H1 (cell line): ENCODE results near the gene RFT1. TPM values are rescaled to one million over a fixed set of nuclear protein-coding genes. Genes with fewer than 3 reads are reported as not detected.
A peak's percentile ranks its signal among the peaks of the same experiment; 100 is the strongest.

Source experiments
- CTCF ChIA-PET: fragments of 300-600 bp; sonication (Branson Sonifier 250); formaldehyde crosslinking; loops from one replicate; lab custom pipeline; 2021; ENCODE audit not compliant: partially characterized antibody; lab: Charles Lee
- POLR2A ChIA-PET: fragments of 300-600 bp; sonication (Branson Sonifier 250); formaldehyde crosslinking; loops from one replicate; lab custom pipeline; 2021; ENCODE audit warnings: inconsistent platforms; ENCODE audit not compliant: partially characterized antibody; lab: Charles Lee
- DNase-seq, 2 experiments: peaks; one replicate each; pipeline versions ENCODE4 v3.0.0 to v3.0.0-alpha.2; 2010 to 2022; ENCODE audit warnings: low spot score in 2 of 2, low read depth in 1 of 2, mixed read lengths in 1 of 2
- FAIRE-seq: peaks from 2 replicates; lab custom pipeline; 2011; peaks lifted over from hg19 to GRCh38; lab: Jason Lieb, UNC
- H2AFZ ChIP-seq: 2 replicates; pipeline ENCODE4 v1.8.1; 2012; ENCODE audit warnings: low read length, inconsistent platforms
- H2AK5ac ChIP-seq: 2 replicates; pipeline ENCODE4 v1.6.1; 2013; ENCODE audit warnings: low read depth, low read length
- H2BK120ac ChIP-seq: replicated peaks from 2 replicates; pipeline ENCODE3; 2013; ENCODE audit warnings: low read depth, low read length, inconsistent platforms
- H2BK12ac ChIP-seq: 2 replicates; pipeline ENCODE4 v1.6.1; 2013; ENCODE audit warnings: low read depth, low read length
- H2BK15ac ChIP-seq: 2 replicates; pipeline ENCODE4 v1.6.1; 2013; ENCODE audit warnings: low read length
- H2BK20ac ChIP-seq: 2 replicates; pipeline ENCODE4 v1.6.1; 2013; ENCODE audit warnings: low read length
- H2BK5ac ChIP-seq: 2 replicates; pipeline ENCODE4 v1.6.1; 2013; ENCODE audit warnings: low read depth, low read length
- H3K14ac ChIP-seq: 2 replicates; pipeline ENCODE4 v1.6.1; 2013; ENCODE audit warnings: inconsistent platforms; ENCODE audit not compliant: insufficient read length
- H3K18ac ChIP-seq: 2 replicates; pipeline ENCODE4 v1.6.1; 2013; ENCODE audit warnings: low read length; ENCODE audit errors: extremely low read depth
- H3K23ac ChIP-seq: 2 replicates; pipeline ENCODE4 v1.6.1; 2013; ENCODE audit warnings: inconsistent platforms; ENCODE audit not compliant: insufficient read length
- H3K23me2 ChIP-seq: 2 replicates; pipeline ENCODE4 v1.6.1; 2013; ENCODE audit warnings: low read depth, low read length
- H3K27ac ChIP-seq: 2 replicates; pipeline ENCODE4 v1.6.1; 2011; ENCODE audit warnings: low read depth, low read length, inconsistent platforms
- H3K27me3 ChIP-seq, 4 experiments: replicated peaks in 1 of 4; 1 replicate in 1 of 4; 2 replicates in 3 of 4; pipeline versions ENCODE4 v1.6.1 to v1.8.1; 2011 to 2013; ENCODE audit warnings: low read length in 3 of 4, mild to moderate bottlenecking in 3 of 4, inconsistent platforms in 2 of 4, mixed read lengths in 2 of 4, moderate library complexity in 1 of 4; ENCODE audit not compliant: control insufficient read depth in 3 of 4, insufficient read depth in 3 of 4; ENCODE audit errors: extremely low read depth in 1 of 4
- H3K36me3 ChIP-seq, 4 experiments: 2 replicates each; pipeline versions ENCODE4 v1.6.1 to v1.8.1; 2011 to 2013; ENCODE audit warnings: mild to moderate bottlenecking in 4 of 4, low read length in 3 of 4, moderate library complexity in 2 of 4, control low read depth in 1 of 4, inconsistent platforms in 1 of 4; ENCODE audit not compliant: insufficient read depth in 4 of 4, control insufficient read depth in 2 of 4
- H3K4ac ChIP-seq: replicated peaks from 2 replicates; pipeline ENCODE3; 2013; ENCODE audit warnings: low read length, low read depth, mixed read lengths, inconsistent platforms; ENCODE audit not compliant: insufficient read length
- H3K4me1 ChIP-seq, 4 experiments: replicated peaks in 1 of 4; 1 replicate in 1 of 4; 2 replicates in 3 of 4; pipeline versions ENCODE4 v1.6.1 to v1.8.1; 2011 to 2013; ENCODE audit warnings: low read length in 3 of 4, inconsistent platforms in 2 of 4, mixed read lengths in 1 of 4; ENCODE audit not compliant: insufficient read depth in 4 of 4, control insufficient read depth in 3 of 4
- H3K4me2 ChIP-seq, 2 experiments: 2 replicates each; pipeline versions ENCODE4 v1.6.1 to v1.8.1; 2011 to 2013; ENCODE audit warnings: low read depth in 2 of 2, low read length in 2 of 2, control low read depth in 1 of 2, inconsistent platforms in 1 of 2, mild to moderate bottlenecking in 1 of 2; ENCODE audit not compliant: insufficient read depth in 1 of 2
- H3K4me3 ChIP-seq, 4 experiments: fragments of 200-600, 300-600 bp in 1 of 4; sonication (generic), shearing (Covaris generic), sonication (Bioruptor Twin) in 1 of 4; 2 replicates each; pipeline versions ENCODE4 v1.5.1 to v1.8.1; 2011 to 2016; ENCODE audit warnings: low read length in 4 of 4, low read depth in 3 of 4, control low read depth in 2 of 4, inconsistent platforms in 2 of 4, mild to moderate bottlenecking in 2 of 4, mixed read lengths in 1 of 4, moderate library complexity in 1 of 4; ENCODE audit not compliant: insufficient read depth in 2 of 4; ENCODE audit errors: extremely low read depth in 1 of 4
- H3K56ac ChIP-seq: replicated peaks from 2 replicates; pipeline ENCODE3; 2013; ENCODE audit warnings: low read depth, mild to moderate bottlenecking, mixed read lengths, low read length, inconsistent platforms; ENCODE audit not compliant: insufficient read length
- H3K79me1 ChIP-seq: 2 replicates; pipeline ENCODE4 v1.6.1; 2013; ENCODE audit warnings: low read depth, low read length, control low read depth
- H3K79me2 ChIP-seq, 2 experiments: 2 replicates each; pipeline versions ENCODE4 v1.6.1 to v1.8.1; 2012 to 2013; ENCODE audit warnings: low read length in 2 of 2, mild to moderate bottlenecking in 2 of 2, inconsistent platforms in 1 of 2; ENCODE audit not compliant: insufficient read depth in 2 of 2, control insufficient read depth in 1 of 2
- H3K9ac ChIP-seq, 4 experiments: replicated peaks in 1 of 4; 1 replicate in 1 of 4; 2 replicates in 3 of 4; pipeline versions ENCODE4 v1.6.1 to v1.8.1; 2011 to 2013; ENCODE audit warnings: low read depth in 3 of 4, low read length in 3 of 4, control low read depth in 2 of 4, mild to moderate bottlenecking in 2 of 4, moderate library complexity in 2 of 4, inconsistent platforms in 1 of 4; ENCODE audit errors: extremely low read depth in 1 of 4
- H3K9me3 ChIP-seq, 2 experiments: 2 replicates each; pipeline versions ENCODE4 v1.6.1 to v1.8.1; 2012 to 2013; ENCODE audit warnings: mild to moderate bottlenecking in 2 of 2, moderate library complexity in 2 of 2, control low read depth in 1 of 2, inconsistent platforms in 1 of 2, low read depth in 1 of 2, low read length in 1 of 2, mixed read lengths in 1 of 2; ENCODE audit not compliant: insufficient read depth in 2 of 2
- H4K20me1 ChIP-seq, 2 experiments: replicated peaks in 1 of 2; 2 replicates each; pipeline versions ENCODE3 to v1.8.1; 2011 to 2013; ENCODE audit warnings: inconsistent platforms in 2 of 2, low read length in 2 of 2, mild to moderate bottlenecking in 1 of 2; ENCODE audit not compliant: insufficient read depth in 2 of 2, control insufficient read depth in 1 of 2
- H4K5ac ChIP-seq: 2 replicates; pipeline ENCODE4 v1.6.1; 2013; ENCODE audit warnings: low read length, low read depth, mixed read lengths, inconsistent platforms; ENCODE audit not compliant: insufficient read length
- H4K8ac ChIP-seq: 2 replicates; pipeline ENCODE4 v1.8.0; 2013; ENCODE audit warnings: mild to moderate bottlenecking, moderate library complexity, low read length, inconsistent platforms; ENCODE audit not compliant: insufficient read depth; ENCODE audit errors: extremely low read depth
- H4K91ac ChIP-seq: replicated peaks from 2 replicates; pipeline ENCODE3; 2013; ENCODE audit warnings: low read length, mixed read lengths, inconsistent platforms; ENCODE audit not compliant: insufficient read length
- MAFK ChIP-seq: IDR thresholded peaks from 2 replicates; pipeline ENCODE4 v1.6.1; 2012; ENCODE audit warnings: low read depth, mild to moderate bottlenecking, improper control_type of control experiment, low read length
- POU5F1 ChIP-seq: IDR thresholded peaks from 2 replicates; pipeline ENCODE4 v1.6.1; 2011; ENCODE audit warnings: low read depth, mild to moderate bottlenecking, low read length, moderate library complexity
- RAD21 ChIP-seq, 2 experiments: IDR thresholded peaks in 1 of 2; conservative IDR thresholded peaks in 1 of 2; 2 replicates each; pipeline ENCODE4 v1.6.1; 2011; ENCODE audit warnings: low read depth in 2 of 2, low read length in 2 of 2, improper control_type of control experiment in 1 of 2, inconsistent platforms in 1 of 2, mild to moderate bottlenecking in 1 of 2, moderate library complexity in 1 of 2
- YY1 ChIP-seq: IDR thresholded peaks from 2 replicates; pipeline ENCODE4 v1.6.1; 2011; ENCODE audit warnings: low read depth, mild to moderate bottlenecking, low read length
- WGBS, 2 experiments: shearing (Covaris generic) in 1 of 2; methylation state at CpG; one replicate each; pipeline versions ENCODE4 v1.1.6 to v1.1.7; 2013 to 2015; ENCODE audit warnings: low lambda C conversion rate in 2 of 2, mixed read lengths in 2 of 2, inconsistent platforms in 1 of 2, low coverage in 1 of 2, missing lambda C conversion rate in 1 of 2; ENCODE audit not compliant: insufficient replicate concordance in 2 of 2, insufficient coverage in 1 of 2, insufficient read length in 1 of 2; ENCODE audit errors: extremely low coverage in 1 of 2, missing lambda C conversion rate in 1 of 2; 5-methylcytosine and 5-hydroxymethylcytosine counted together
- polyA plus RNA-seq, 7 experiments: library from polyadenylated mRNA; depleted of rRNA in 3 of 7; stranded (reverse) in 5 of 7; unstranded in 2 of 7; fragments of >200 nt in 5 of 7; fragments of 200-250 nt in 2 of 7; gene quantifications; 1 replicate in 5 of 7; 2 replicates in 1 of 7; 4 replicates in 1 of 7; pipeline versions ENCODE4 v1.2.1 to v1.2.3, GENCODE V29; 2011 to 2013; ENCODE audit warnings: missing spikeins in 2 of 7, mixed read lengths in 2 of 7
- total RNA-seq: library from RNA; stranded (reverse); fragmentation: NEBNext Ultra II Directional; extraction: Animal tissue kit (Norgen Biotek cat#: 25700); gene quantifications from 2 replicates; pipeline ENCODE4 v1.2.1, GENCODE V29; 2021

Gene RFT1
- total and polyA plus RNA-seq, 2 of the 8 experiments (the other 6 are each of a cell fraction or from before 2014, with no cell fraction given), result 27.7 to 42.4 TPM

DNA sequence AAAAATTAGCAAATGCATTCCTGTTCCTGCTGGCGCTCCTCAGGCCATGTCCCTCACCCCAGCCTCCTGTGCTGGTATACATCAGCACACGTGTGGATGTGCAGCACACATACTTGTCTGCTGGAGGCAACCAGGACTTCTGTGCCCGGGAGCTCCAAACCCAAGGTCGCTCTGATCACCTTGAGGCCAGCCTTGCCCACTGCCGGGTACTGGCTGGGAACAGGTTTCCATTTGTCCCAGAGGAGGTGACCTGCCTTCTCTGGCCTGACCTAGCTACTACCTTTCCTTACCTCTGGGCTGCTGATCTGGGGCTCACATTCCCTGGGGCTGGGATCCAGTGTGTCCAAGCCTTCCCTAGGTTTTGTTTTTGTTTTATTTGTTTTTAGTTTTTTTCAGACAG is 42.9 kb upstream of the RFT1 start:
- H3K9me3 ChIP-seq, result no peaks in the 10 kb centered on the region
- no peak overlapping the region for H2BK15ac ChIP-seq
- no peaks in the 10 kb centered on the region; the same call in 1 of the 2 replicates for H3K23me2 ChIP-seq
- H2BK20ac ChIP-seq, result 0 out of 2 replicates have a peak overlapping the region, but pooled peaks have one; percentile 43
- ChIA-PET POLR2A (interaction anchor here (1.6 to 7.9 kb wide), 3 partner anchors 14 to 39 kb away, joined by 3 to 56 read pairs (median 3); partner anchors contain the start of gene PRKCD), CTCF (interaction anchor here (0.6 to 1.7 kb wide), 4 partner anchors 13 to 152 kb away, joined by 3 to 5 read pairs (median 4); no protein-coding TSS in a partner anchor)
- peak overlapping the region; percentile 29; the same call in 1 of the 2 replicates for H3K18ac ChIP-seq
- no peak for DNase-seq
- peaks cover 4 to 14% of the 10 kb centered on the region in 2 experiments for H4K20me1 ChIP-seq
- H3K14ac ChIP-seq, result no peak overlapping the region
- no peak overlapping the region for H3K4me3 ChIP-seq
- no peak overlapping the region for H3K23ac ChIP-seq
- WGBS, 2 experiments, result 94% methylated on average over 5 of the region's 5 CpGs; no CpG with 5 or more reads in 1 of the 2 experiments
- H3K4me2 ChIP-seq, result no peak overlapping the region
- no peak overlapping the region for H2AFZ ChIP-seq
- H2AK5ac ChIP-seq, result no peak overlapping the region
- no peak overlapping the region for H3K27ac ChIP-seq
- no peaks in the 10 kb centered on the region for H3K27me3 ChIP-seq
- H3K9ac ChIP-seq, result no peak overlapping the region
- H2BK12ac ChIP-seq, result peak overlapping the region; percentile 18; the same call in 1 of the 2 replicates
- no peaks in the 10 kb centered on the region for H3K36me3 ChIP-seq
- H2BK5ac ChIP-seq, result no peak overlapping the region
- peak overlapping the region; percentile 25 for H4K91ac ChIP-seq
- H3K79me1 ChIP-seq, result peaks cover 12% of the 10 kb centered on the region; the same call in 1 of the 2 replicates
- H4K5ac ChIP-seq, result no peak overlapping the region
- H3K4ac ChIP-seq, result peak overlapping the region; percentile 42
- peaks cover 3 to 41% (median 29%) of the 10 kb centered on the region in 4 experiments for H3K4me1 ChIP-seq
- H4K8ac ChIP-seq, result no peak overlapping the region
- H2BK120ac ChIP-seq, result no peak overlapping the region
- no peaks in the 10 kb centered on the region; a peak in 1 of 4 replicates for H3K79me2 ChIP-seq
- FAIRE-seq, result no peak
- H3K56ac ChIP-seq, result no peak overlapping the region
- TF ChIP-seq YY1 (no peak), POU5F1 (no peak), MAFK (no peak), RAD21 (IDR thresholded peaks at IDR 0.05 in 1 of 2, conservative IDR thresholded peaks at IDR 0.05 in 1 of 2; ENCODE audit: low read depth in 2 of 2, low read length in 2 of 2) (no peak)
